Psoas muscle (tissue), 8 donors: ENCODE measurements around the gene CBX3. TPM values are rescaled to one million over a fixed set of nuclear protein-coding genes. Genes with fewer than 3 reads are reported as not detected.
"Not testable (repeated sequence)": the region's sequence is repeated elsewhere in the genome, so short reads cannot be mapped to it uniquely, and the experiment has no call there.

Experiments
- ATAC-seq, 4 donors: fragments of 200-7000 bp; cut with Tn5 transposase; one replicate each; pipeline ENCODE4 v1.9.1; 2020; ENCODE audit warnings: moderate library complexity in 3 of 4, mild to moderate bottlenecking in 2 of 4
- DNase-seq, 2 donors: peaks; one replicate each; pipeline ENCODE4 v3.0.0-alpha.2; 2020
- H3K27ac ChIP-seq: fragments of 200-600 bp; one replicate; pipeline ENCODE4 v1.8.0; 2022
- H3K27me3 ChIP-seq, 3 donors: fragments of 200-600 bp in 1 of 3; one replicate each; pipeline versions ENCODE4 v1.6.1 to v1.8.0; 2013 to 2022; ENCODE audit warnings: low read length in 2 of 3, mild to moderate bottlenecking in 2 of 3, moderate library complexity in 1 of 3; ENCODE audit not compliant: insufficient read depth in 3 of 3
- H3K36me3 ChIP-seq, 2 donors: fragments of 200-600 bp in 1 of 2; one replicate each; pipeline versions ENCODE4 v1.6.1 to v1.8.0; 2013 to 2022; ENCODE audit warnings: low read depth in 1 of 2, mild to moderate bottlenecking in 1 of 2, moderate library complexity in 1 of 2; ENCODE audit not compliant: insufficient read depth in 1 of 2
- H3K4me1 ChIP-seq: fragments of 200-600 bp; one replicate; pipeline ENCODE4 v1.8.0; 2022
- H3K4me3 ChIP-seq: fragments of 200-600 bp; one replicate; pipeline ENCODE4 v1.8.0; 2022; ENCODE audit warnings: mild to moderate bottlenecking
- H3K9me3 ChIP-seq: fragments of 200-600 bp; one replicate; pipeline ENCODE4 v1.8.0; 2022
- WGBS, 3 donors: extraction: QIAGEN DNeasy Blood & Tissue Kit; methylation state at CpG; one replicate each; pipeline versions ENCODE4 v1.1.6 to v1.1.7; 2013; 5-methylcytosine and 5-hydroxymethylcytosine counted together
- intact Hi-C, 2 donors: fragments of 100-400 bp; cut with DNase I; formaldehyde crosslinking; loops; one replicate each; pipeline versions ENCODE4 v1.11.0 to v1.14.2; 2022
- polyA plus RNA-seq, 3 donors: library from polyadenylated mRNA; stranded (reverse); fragments of 200-250 nt; gene quantifications; one replicate each; pipeline ENCODE4 v1.2.3, GENCODE V29; 2013
- total RNA-seq, 4 donors: library from RNA; stranded (reverse); fragmentation: NEBNext Ultra II Directional in 2 of 4; extraction: Animal tissue kit (Norgen Biotek cat#: 25700) in 2 of 4; gene quantifications; one replicate each; pipeline versions ENCODE4 v1.2.1 to v1.2.4, GENCODE V29; 2021 to 2023
- TF ChIP-seq, protein P1 (sequence below): fragments of 200-600 bp; IDR thresholded peaks from one replicate; pipeline ENCODE4 v1.8.0; 2022; ENCODE audit warnings: antibody characterized with exemption
- donor health status: healthy with polysubstance abuse.
- donor health status: DM: no; HTN: no; CAD: no; lungs with moderate emphysema.
- donor health status: Bipolar disorder and iron deficiency.
- donor health status: healthy.
- donor health status: DM: yes; HTN: yes; CAD: no.
- donor health status: DM: no; HTN: no; CAD: no.
- donor health status: DM: no; HTN: no; CAD: no.
- donor health status: DM: yes; HTN: yes; CAD: no.

Gene CBX3
- total and polyA plus RNA-seq, 7 donors: 45.3 to 97.0 (median 71.6) TPM

DNA sequence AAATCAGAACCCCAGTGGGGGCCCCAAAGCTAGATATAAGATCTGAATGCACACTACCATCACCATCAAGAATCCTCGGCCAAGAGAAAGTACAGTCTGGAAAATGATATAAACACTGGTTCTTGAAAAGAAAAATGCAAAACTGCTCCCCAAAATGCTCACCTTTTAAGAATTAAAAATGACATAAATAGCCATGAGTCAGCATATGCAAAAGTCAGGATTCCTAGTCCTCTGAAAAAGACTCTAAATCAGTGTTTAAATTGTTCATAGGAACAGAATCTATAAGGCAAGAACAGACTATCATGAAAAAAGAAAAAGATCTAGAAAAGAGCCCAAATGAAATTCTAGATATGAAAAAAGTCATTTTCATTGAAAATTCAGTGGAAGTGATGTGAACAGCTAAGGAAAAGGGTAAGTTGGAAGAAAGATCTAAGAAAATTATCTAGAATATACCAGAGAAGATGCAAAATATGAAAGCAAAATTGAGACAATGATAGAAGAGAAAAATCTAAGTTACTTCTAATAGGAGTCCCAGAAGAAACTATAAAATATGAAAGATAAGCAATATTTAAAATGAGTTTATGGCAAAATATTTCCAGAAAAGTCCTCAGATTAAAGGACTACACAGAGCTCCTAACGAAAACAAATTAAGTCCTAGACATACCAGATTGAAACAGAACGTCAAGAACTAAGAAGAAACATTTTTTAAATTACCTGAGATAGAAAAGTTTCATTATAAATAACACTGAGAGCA lies 19.9 kb upstream of the CBX3 start:
- no peak for ATAC-seq
- H3K36me3 ChIP-seq: peaks cover 0 to 19% of the 10 kb centered on the region in 2 donors
- H3K27ac ChIP-seq: no peak overlapping the region
- no peak overlapping the region for H3K4me3 ChIP-seq
- peaks cover 35% of the 10 kb centered on the region for H3K4me1 ChIP-seq
- H3K9me3 ChIP-seq: no peaks in the 10 kb centered on the region
- intact Hi-C loops: no loop called here
- no peak for DNase-seq
- 79 to 87% (median 82%) methylated on average over 3 of the region's 3 CpGs for WGBS, 3 donors
- TF ChIP-seq, protein P1, sequence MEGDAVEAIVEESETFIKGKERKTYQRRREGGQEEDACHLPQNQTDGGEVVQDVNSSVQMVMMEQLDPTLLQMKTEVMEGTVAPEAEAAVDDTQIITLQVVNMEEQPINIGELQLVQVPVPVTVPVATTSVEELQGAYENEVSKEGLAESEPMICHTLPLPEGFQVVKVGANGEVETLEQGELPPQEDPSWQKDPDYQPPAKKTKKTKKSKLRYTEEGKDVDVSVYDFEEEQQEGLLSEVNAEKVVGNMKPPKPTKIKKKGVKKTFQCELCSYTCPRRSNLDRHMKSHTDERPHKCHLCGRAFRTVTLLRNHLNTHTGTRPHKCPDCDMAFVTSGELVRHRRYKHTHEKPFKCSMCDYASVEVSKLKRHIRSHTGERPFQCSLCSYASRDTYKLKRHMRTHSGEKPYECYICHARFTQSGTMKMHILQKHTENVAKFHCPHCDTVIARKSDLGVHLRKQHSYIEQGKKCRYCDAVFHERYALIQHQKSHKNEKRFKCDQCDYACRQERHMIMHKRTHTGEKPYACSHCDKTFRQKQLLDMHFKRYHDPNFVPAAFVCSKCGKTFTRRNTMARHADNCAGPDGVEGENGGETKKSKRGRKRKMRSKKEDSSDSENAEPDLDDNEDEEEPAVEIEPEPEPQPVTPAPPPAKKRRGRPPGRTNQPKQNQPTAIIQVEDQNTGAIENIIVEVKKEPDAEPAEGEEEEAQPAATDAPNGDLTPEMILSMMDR: no peak
- H3K27me3 ChIP-seq: no peaks in the 10 kb centered on the region

GRCh38 chr7:26182283-26182682 lies 19.3 kb upstream of the CBX3 start:
- no peaks in the 10 kb centered on the region for H3K27me3 ChIP-seq
- peak; percentile 10 to 23 (median 17) for ATAC-seq
- TF ChIP-seq, protein P1: no peak
- 19 to 41% (median 26%) methylated on average over 6 of the region's 6 CpGs for WGBS, 3 donors
- peak; percentile 27 to 49 for DNase-seq
- H3K36me3 ChIP-seq: peaks cover 0 to 25% of the 10 kb centered on the region in 2 donors
- peaks cover 40% of the 10 kb centered on the region for H3K4me1 ChIP-seq
- H3K27ac ChIP-seq: no peak overlapping the region
- no peak overlapping the region for H3K4me3 ChIP-seq
- intact Hi-C loops: no loop called here
- no peaks in the 10 kb centered on the region for H3K9me3 ChIP-seq

GRCh38 chr7:26182706-26183105 lies 18.8 kb upstream of the CBX3 start:
- peaks cover 44% of the 10 kb centered on the region for H3K4me1 ChIP-seq
- peaks cover 0 to 29% of the 10 kb centered on the region in 2 donors for H3K36me3 ChIP-seq
- WGBS, 3 donors: 57 to 75% (median 66%) methylated on average over 8 of the region's 8 CpGs
- no peaks in the 10 kb centered on the region for H3K27me3 ChIP-seq
- TF ChIP-seq, protein P1: no peak
- peak in 3 of 4 donors; percentile 6 to 17 (median 11) for ATAC-seq
- intact Hi-C loops: no loop called here
- DNase-seq: no peak
- H3K4me3 ChIP-seq: no peak overlapping the region
- H3K27ac ChIP-seq: peak overlapping the region; percentile 5
- no peaks in the 10 kb centered on the region for H3K9me3 ChIP-seq

GRCh38 chr7:26183545-26184280 lies 17.8 kb upstream of the CBX3 start:
- Histone ChIP-seq H3K27me3 (no peaks in the 10 kb centered on the region), H3K4me1 (peaks cover 46% of the 10 kb centered on the region), H3K9me3 (no peaks in the 10 kb centered on the region), H3K27ac (peak overlapping the region; percentile 5), H3K36me3 (peaks cover 9 to 40% of the 10 kb centered on the region in 2 donors), H3K4me3 (no peak overlapping the region)
- ATAC-seq (peak in 1 of 4 donors; percentile 5), DNase-seq (no peak)
- 44 to 58% (median 47%) methylated on average over 4 of the region's 4 CpGs for WGBS, 3 donors
- intact Hi-C loops: no loop called here
- TF ChIP-seq, protein P1: no peak

DNA sequence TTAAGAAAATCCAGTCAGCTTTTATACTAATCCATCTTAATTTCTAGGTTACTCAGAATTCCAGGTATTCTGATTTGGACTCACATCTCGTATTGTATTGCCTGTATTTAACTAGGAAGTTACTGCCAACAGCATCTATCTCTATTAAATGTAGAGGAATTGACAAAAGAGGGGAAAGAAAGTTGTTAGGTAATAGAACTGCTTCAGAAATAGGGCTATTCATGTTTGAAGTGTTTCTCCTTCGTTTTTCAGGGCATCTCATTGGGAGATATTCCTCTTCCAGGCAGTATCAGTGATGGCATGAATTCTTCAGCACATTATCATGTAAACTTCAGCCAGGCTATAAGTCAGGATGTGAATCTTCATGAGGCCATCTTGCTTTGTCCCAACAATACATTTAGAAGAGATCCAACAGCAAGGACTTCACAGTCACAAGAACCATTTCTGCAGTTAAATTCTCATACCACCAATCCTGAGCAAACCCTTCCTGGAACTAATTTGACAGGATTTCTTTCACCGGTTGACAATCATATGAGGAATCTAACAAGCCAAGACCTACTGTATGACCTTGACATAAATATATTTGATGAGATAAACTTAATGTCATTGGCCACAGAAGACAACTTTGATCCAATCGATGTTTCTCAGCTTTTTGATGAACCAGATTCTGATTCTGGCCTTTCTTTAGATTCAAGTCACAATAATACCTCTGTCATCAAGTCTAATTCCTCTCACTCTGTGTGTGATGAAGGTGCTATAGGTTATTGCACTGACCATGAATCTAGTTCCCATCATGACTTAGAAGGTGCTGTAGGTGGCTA lies 17.1 kb upstream of the CBX3 start:
- intact Hi-C loops, H3K4me3 ChIP-seq, H3K9me3 ChIP-seq, H3K27me3 ChIP-seq, H3K27ac ChIP-seq, DNase-seq, ATAC-seq: not testable (repeated sequence)
- peaks cover 48% of the 10 kb centered on the region for H3K4me1 ChIP-seq
- WGBS, 3 donors: 58 to 65% (median 58%) methylated on average over 4 of the region's 4 CpGs
- peaks cover 10 to 47% of the 10 kb centered on the region in 2 donors for H3K36me3 ChIP-seq
